ENCODE data around the gene ADPRHL1. TPM values are rescaled to one million over a fixed set of nuclear protein-coding genes. Genes with fewer than 3 reads are reported as not detected.

Gene ADPRHL1
- total RNA-seq, 2 donors from 2014 or later = 0.19 TPM; not detected in 1

- DNase-seq (ENCODE audit: low spot score in 2 of 2) = no peak
- H3K27ac Mint-ChIP-seq = no peak overlapping the region
- no peak for ATAC-seq
- H3K36me3 Mint-ChIP-seq = no peaks in the 10 kb centered on the region
- no peaks in the 10 kb centered on the region for H3K9me3 Mint-ChIP-seq
These were observed 23.7 kb downstream of the ADPRHL1 start for GRCh38 chr13:113429608-113429985.

GRCh38 chr13:113428871-113429607, 24.2 kb downstream of the ADPRHL1 start:
- DNase-seq (ENCODE audit: low spot score in 2 of 2) = no peak
- Mint-ChIP-seq H3K9me3 (no peaks in the 10 kb centered on the region), H3K36me3 (no peaks in the 10 kb centered on the region), H3K27ac (no peak overlapping the region)
- ATAC-seq = no peak

- H3K27ac Mint-ChIP-seq = no peak overlapping the region
- no peaks in the 10 kb centered on the region for H3K9me3 Mint-ChIP-seq
- no peaks in the 10 kb centered on the region for H3K36me3 Mint-ChIP-seq
- ATAC-seq = no peak
- DNase-seq (ENCODE audit: low spot score in 2 of 2) = no peak
These were observed 24.8 kb downstream of the ADPRHL1 start for GRCh38 chr13:113428469-113428865.

GRCh38 chr13:113427562-113428468, 25.5 kb downstream of the ADPRHL1 start:
- ATAC-seq (no peak), DNase-seq (ENCODE audit: low spot score in 2 of 2) (no peak)
- Mint-ChIP-seq H3K27ac (no peak overlapping the region), H3K9me3 (no peaks in the 10 kb centered on the region), H3K36me3 (no peaks in the 10 kb centered on the region)

- ATAC-seq (no peak), DNase-seq (ENCODE audit: low spot score in 2 of 2) (no peak)
- H3K9me3 Mint-ChIP-seq = no peaks in the 10 kb centered on the region
- H3K36me3 Mint-ChIP-seq = no peaks in the 10 kb centered on the region
- H3K27ac Mint-ChIP-seq = no peak overlapping the region
These were observed 26.7 kb downstream of the ADPRHL1 start for GRCh38 chr13:113426591-113426986.

- DNase-seq (ENCODE audit: low spot score in 2 of 2) (no peak), ATAC-seq (no peak)
- H3K36me3 Mint-ChIP-seq = no peaks in the 10 kb centered on the region
- no peak overlapping the region for H3K27ac Mint-ChIP-seq
- H3K9me3 Mint-ChIP-seq = no peaks in the 10 kb centered on the region
These were observed 27.2 kb downstream of the ADPRHL1 start for GRCh38 chr13:113425941-113426590.

- ATAC-seq = no peak
- H3K36me3 Mint-ChIP-seq = no peaks in the 10 kb centered on the region
- H3K27ac Mint-ChIP-seq = no peak overlapping the region
- no peak for DNase-seq (ENCODE audit: low spot score in 2 of 2)
- no peaks in the 10 kb centered on the region for H3K9me3 Mint-ChIP-seq
These were observed 29.6 kb downstream of the ADPRHL1 start for GRCh38 chr13:113423520-113424163.

- no peak overlapping the region for H3K27ac Mint-ChIP-seq
- H3K36me3 Mint-ChIP-seq = no peaks in the 10 kb centered on the region
- H3K9me3 Mint-ChIP-seq = no peaks in the 10 kb centered on the region
- ATAC-seq (no peak), DNase-seq (ENCODE audit: low spot score in 2 of 2) (no peak)
These were observed 30.3 kb downstream of the ADPRHL1 start for GRCh38 chr13:113422807-113423519.

- H3K9me3 Mint-ChIP-seq = no peaks in the 10 kb centered on the region
- H3K27ac Mint-ChIP-seq = no peak overlapping the region
- no peak for ATAC-seq
- no peaks in the 10 kb centered on the region for H3K36me3 Mint-ChIP-seq
- DNase-seq (ENCODE audit: low spot score in 2 of 2) = no peak
These were observed 31.5 kb downstream of the ADPRHL1 start for GRCh38 chr13:113421673-113422270.

GRCh38 chr13:113420833-113421600, 32.3 kb downstream of the ADPRHL1 start:
- no peak for ATAC-seq
- Mint-ChIP-seq H3K27ac (no peak overlapping the region), H3K36me3 (no peaks in the 10 kb centered on the region), H3K9me3 (no peaks in the 10 kb centered on the region)
- DNase-seq (ENCODE audit: low spot score in 2 of 2) = no peak

- no peak for DNase-seq (ENCODE audit: low spot score in 2 of 2)
- no peak for ATAC-seq
- H3K36me3 Mint-ChIP-seq = no peaks in the 10 kb centered on the region
These were observed 33.1 kb downstream of the ADPRHL1 start for GRCh38 chr13:113420232-113420631.

GRCh38 chr13:113419531-113420193, 33.6 kb downstream of the ADPRHL1 start:
- Mint-ChIP-seq H3K27ac (no peak overlapping the region), H3K36me3 (no peaks in the 10 kb centered on the region), H3K9me3 (no peaks in the 10 kb centered on the region)
- ATAC-seq (no peak), DNase-seq (ENCODE audit: low spot score in 2 of 2) (no peak)

More at GRCh38 chr13:113420232-113420631, 33.1 kb downstream of the ADPRHL1 start:
- no peak overlapping the region for H3K27ac Mint-ChIP-seq
- H3K9me3 Mint-ChIP-seq = no peaks in the 10 kb centered on the region

- no peaks in the 10 kb centered on the region for H3K36me3 Mint-ChIP-seq
- ATAC-seq (no peak), DNase-seq (ENCODE audit: low spot score in 2 of 2) (no peak)
- no peaks in the 10 kb centered on the region for H3K9me3 Mint-ChIP-seq
- no peak overlapping the region for H3K27ac Mint-ChIP-seq
These were observed 34.6 kb downstream of the ADPRHL1 start for GRCh38 chr13:113418722-113419049.

GRCh38 chr13:113417836-113418721, 35.2 kb downstream of the ADPRHL1 start:
- no peaks in the 10 kb centered on the region for H3K36me3 Mint-ChIP-seq
- H3K9me3 Mint-ChIP-seq = no peaks in the 10 kb centered on the region
- DNase-seq (ENCODE audit: low spot score in 2 of 2) (no peak), ATAC-seq (no peak)
- H3K27ac Mint-ChIP-seq = no peak overlapping the region
